HG02588 (cell line): Measurements from ENCODE around the gene SCAP.
"Not testable (repeated sequence)": the region's sequence is repeated elsewhere in the genome, so short reads cannot be mapped to it uniquely, and the experiment has no call there.

Experiments
- ATAC-seq: cut with Tn5 transposase; IDR thresholded peaks from one replicate; pipeline ENCODE4 v1.9.1; 2021; ENCODE audit warnings: mild to moderate bottlenecking, moderate library complexity; ENCODE audit not compliant: unreplicated experiment

The SCAP gene

DNA sequence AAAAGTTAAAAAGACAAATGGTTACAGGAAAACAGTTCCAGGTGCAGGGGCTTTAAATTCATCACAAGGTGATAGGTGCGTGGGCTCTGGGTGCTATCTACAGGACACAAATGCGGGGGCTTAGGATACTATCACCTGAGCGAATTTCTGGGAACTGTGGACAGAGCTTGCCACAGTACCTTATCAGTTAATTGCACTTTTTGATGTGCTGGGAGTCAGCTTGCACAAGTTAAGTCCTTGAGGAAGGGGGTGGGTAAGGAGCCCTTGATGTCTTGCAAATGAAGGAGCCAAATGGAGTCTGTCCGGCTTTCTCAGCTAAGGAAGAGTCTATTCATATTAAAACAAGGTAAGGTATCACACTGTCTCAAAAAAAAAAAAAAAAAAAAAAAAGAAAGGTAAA is 6.0 kb upstream of the SCAP start:
- ATAC-seq: not testable (repeated sequence)

- not testable (repeated sequence) for ATAC-seq
Observed at GRCh38 chr3:47480267-47480666, 4.5 kb upstream of the SCAP start.

DNA sequence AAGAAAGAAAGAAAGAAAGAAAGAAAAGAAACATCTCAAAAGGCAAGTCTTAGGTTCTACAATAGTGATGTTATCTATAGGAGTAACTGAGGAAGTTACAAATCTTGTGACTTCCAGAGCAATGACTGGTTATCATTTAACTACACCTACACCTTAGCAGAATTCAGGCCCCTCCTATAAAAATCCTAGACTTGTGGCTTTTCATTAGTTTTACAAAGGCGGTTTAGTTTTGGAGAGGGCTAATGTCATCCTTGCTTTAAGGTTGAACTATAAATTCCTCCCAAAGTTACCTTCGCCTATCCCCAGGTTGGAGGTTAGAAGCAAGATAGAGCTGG is 4.1 kb upstream of the SCAP start:
- ATAC-seq: no peak

DNA sequence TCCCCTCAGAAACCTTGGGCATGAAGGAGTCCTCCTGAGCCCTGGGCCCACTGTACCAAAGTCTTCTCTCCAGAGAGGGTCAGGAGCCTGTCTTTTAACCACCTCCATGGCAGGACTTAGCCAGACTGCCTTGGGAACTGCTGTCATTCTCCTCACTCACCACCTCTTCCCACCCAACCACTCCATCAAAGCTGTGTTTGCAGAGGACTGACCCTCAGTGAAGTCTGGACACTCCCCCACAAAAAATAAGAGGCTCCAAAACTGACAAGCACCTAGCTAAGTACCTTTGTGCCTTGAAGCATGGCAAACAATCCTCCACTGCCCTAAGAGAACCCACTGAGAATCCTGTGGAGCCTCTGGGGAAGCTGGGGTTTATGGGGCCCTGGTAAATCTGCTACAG is 2.3 kb upstream of the SCAP start:
- no peak for ATAC-seq

DNA sequence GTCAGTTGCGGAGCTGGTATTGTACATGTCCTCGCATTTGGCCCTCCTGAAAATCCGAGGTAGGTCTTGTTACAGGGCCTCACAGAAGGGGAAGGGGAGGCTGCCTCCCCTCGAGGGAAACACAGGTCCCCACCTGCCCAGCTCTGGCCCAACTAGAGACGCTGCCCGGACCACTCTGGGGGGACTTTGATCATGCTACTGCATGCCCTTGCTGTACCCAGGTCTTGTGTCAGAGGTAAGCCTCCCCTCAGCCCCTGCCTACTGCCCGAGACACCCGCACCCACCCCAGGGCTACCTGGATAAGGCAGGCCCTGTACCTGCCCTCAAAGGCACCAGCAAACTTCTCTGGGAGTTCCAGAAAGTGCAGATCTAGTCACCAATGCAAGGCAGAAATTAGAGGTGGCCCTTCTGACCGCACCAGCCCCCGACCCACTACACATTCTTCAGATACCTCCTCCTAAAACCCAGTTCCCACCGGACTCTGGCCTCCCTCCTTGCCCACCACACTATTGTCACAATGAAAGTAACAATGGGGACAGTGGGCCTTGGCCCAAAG is 981 bp upstream of the SCAP start:
- ATAC-seq: no peak

GRCh38 chr3:47476330-47476626 is 537 bp upstream of the SCAP start:
- no peak for ATAC-seq

GRCh38 chr3:47475029-47475569 is 642 bp downstream of the SCAP start:
- ATAC-seq: no peak

DNA sequence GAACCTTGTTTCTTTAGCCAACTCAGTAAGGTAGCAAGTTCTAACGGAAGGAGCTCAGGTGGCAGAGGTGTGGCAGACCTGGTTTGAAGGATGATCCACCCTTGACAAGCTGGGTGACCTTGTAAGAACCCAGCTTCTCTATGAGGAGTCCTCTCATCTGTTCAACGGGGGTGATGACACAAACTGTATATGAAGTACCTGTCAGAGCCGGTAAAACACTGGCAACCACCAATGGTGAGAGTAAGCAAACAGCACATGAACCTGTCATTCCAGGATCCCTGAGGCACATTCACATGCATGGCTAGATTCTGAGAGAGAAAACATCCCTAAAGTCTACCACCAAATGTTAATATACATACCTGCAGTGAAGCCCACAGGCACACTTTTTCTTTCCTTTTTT is 2.4 kb downstream of the SCAP start:
- no peak for ATAC-seq

DNA sequence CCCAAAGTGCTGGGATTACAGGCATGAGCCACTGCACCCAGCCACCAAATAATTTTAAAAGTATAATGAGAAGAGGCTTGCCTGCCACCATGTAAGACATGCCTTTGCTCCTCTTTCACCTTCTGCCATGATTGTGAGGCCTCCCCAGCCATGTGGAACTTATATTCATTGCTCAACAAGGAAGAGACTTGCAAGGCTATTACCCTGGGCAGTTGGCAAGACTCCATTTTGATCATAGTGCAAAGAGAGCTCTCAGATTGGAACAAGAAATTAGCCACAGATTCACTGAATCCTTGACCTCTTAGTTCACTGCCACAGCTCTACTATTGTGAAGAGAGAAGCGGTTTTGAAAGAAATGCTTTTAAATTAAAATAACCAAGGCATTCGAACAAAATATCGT is 6.1 kb downstream of the SCAP start:
- ATAC-seq: no peak

- not testable (repeated sequence) for ATAC-seq
Observed at GRCh38 chr3:47468315-47468714, 7.4 kb downstream of the SCAP start.

DNA sequence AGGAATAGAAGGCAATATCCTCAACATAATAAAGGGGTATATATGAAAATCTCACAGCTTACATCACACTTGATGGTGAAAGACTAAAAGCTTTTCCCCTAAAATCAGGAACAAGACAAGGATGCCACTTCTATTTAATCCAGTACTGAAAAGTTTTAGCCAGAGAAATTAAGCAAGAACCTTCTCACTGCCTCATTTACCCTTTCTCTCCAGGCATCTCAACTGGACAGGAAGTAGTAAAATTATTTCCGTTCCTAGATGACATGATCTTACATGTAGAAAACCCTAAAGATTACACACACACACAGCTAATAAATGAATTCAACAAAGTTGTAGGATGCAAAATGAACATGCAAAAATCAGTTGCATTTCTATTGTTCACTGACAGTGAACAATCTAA is 11.2 kb downstream of the SCAP start:
- ATAC-seq: no peak

GRCh38 chr3:47459534-47460085 is 16.1 kb downstream of the SCAP start:
- not testable (repeated sequence) for ATAC-seq

DNA sequence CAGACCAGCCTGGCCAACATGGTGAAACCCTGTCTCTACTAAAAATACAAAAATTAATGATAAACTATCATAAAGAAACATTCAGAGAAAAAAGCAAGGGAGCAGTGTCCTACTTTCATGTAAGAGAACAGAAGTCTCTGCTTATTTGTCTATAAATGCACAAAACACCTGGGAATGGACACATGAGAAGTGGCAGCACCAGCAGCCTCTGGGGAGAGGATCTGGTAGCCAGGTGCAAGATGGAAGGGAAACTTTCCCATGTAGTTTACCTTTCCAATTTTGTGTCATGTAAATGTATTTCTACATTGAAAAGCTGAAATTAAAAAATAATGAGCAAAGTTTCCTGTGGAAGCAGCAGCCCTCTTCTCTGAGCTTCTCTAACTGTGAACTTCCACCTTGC is 18.8 kb downstream of the SCAP start:
- ATAC-seq: no peak

DNA sequence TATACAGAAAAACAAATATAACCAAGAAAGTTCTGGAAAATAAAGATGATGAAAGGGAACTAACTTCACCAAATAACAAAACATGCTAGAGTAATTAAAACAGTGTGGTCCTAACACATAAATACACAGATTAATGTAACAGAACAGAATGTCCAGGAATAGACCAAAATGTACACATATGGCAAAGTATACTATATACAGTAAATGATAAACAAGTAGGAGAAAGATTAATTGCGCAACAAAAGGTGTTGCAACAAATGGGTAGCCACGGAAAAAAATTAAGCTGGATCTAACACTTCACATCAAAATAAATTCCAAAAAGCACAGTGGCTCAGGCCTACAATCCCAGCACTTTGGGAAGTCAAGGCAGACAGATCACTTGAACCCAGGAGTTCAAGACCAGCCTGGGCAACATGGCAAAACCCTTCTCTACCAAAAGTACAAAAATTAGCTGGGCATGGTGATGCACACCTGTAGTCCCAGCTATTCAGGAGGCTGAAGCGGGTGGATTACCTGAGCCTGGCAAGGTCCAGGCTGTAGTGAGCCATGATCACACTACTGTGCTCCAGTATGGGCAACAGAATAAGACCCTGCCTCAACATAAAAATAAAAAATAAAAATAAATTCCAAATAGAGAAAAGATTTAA is 19.8 kb downstream of the SCAP start:
- no peak for ATAC-seq

GRCh38 chr3:47452453-47453215 is 23.1 kb downstream of the SCAP start:
- no peak for ATAC-seq

GRCh38 chr3:47444103-47444502 is 31.6 kb downstream of the SCAP start:
- ATAC-seq: no peak

GRCh38 chr3:47443611-47443995 is 32.1 kb downstream of the SCAP start:
- ATAC-seq: no peak

DNA sequence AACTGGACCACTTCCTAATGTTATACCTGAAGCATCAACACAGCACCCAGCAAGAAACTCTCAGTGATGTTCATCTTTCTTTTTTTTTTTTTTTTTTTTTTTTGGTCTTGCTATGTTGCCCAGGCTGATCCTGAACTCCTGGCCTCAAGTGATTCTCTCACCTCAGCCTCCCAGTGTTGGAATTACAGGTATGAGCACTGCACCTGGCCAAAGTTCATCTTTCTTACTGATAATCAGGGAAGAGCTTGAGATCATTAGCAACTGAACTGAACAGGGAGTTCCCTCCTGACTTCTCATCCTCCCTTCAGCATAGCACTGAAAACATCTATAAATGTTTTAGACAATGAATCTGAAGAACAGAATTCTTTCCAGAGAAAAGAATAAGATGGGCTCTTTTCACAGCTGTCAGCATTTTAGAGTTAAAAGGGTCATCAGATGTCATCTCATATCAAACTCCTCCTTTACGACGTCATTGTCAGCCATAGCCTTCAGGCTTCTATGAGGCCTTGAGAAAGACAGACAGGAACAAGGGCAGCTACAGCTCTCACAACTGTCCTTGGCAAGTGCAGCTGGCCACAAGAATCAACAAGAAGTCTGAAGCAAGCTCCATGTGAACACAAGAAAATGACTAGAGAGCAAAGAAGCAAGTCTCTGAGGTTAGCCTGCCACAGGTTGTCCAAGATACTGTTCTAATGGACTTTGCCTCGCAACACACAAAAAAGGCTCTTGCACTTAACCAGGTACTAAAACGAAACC is 33.8 kb downstream of the SCAP start:
- no peak for ATAC-seq

DNA sequence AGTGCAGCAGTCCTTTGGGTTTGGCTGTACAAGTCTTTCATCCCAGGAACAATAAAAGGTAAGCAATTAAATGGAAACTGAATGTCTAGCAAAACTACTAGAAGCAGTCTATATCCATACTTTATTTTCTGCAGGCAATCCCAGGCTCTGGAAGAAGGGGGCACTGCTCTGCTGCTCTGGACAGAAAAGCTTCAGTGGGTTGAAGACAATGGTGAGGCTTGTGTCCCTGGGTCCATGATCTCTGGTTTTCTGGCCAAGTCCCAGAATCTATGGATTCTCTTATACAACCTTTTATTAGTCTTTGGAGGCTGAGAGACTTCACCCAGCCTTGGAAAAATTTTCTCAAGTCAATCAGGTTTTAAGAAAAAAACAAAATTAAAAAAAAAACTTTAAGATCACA is 35.6 kb downstream of the SCAP start:
- ATAC-seq: no peak

- no peak for ATAC-seq
Observed at GRCh38 chr3:47436180-47436579, 39.6 kb downstream of the SCAP start.

DNA sequence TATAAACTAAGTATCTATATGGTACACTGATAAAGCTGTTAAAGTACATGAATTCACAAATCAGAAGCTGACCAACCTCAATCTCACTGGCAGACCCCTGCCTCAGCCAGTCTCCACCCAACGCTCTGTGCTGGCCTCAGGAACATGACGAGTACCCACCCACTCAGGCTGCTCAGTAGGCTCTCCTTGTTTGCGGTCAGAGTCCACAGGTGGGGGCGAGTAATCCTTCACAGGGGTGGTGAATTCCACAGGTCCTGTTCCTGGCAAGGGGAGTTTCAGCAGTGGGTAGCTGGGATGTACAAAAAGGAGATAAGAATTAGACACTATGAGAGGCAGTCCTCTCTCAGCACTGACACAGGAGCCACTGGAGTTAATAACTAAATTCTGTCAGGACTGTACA is 40.9 kb downstream of the SCAP start:
- ATAC-seq: no peak
